Liver (tissue), 9 donors: ENCODE data around the gene DYNC1H1. TPM values are rescaled to one million over a fixed set of nuclear protein-coding genes. Genes with fewer than 3 reads are reported as not detected.

Source experiments
- DNase-seq: peaks from one replicate; pipeline ENCODE4 v3.0.0-alpha.2; 2017; ENCODE audit warnings: low spot score
- H3K27ac ChIP-seq, 2 donors: one replicate each; pipeline ENCODE4 v1.7.0; 2013; ENCODE audit warnings: inconsistent platforms in 2 of 2, low read length in 2 of 2, control low read depth in 1 of 2, low read depth in 1 of 2, mild to moderate bottlenecking in 1 of 2
- H3K27me3 ChIP-seq, 4 donors: one replicate each; pipeline versions ENCODE4 v1.6.1 to v1.7.0; 2013; ENCODE audit warnings: low read length in 3 of 4, inconsistent platforms in 1 of 4, mild to moderate bottlenecking in 1 of 4, moderate library complexity in 1 of 4; ENCODE audit not compliant: control insufficient read depth in 4 of 4, insufficient read depth in 4 of 4
- H3K36me3 ChIP-seq, 4 donors: one replicate each; pipeline versions ENCODE4 v1.6.1 to v1.7.0; 2013; ENCODE audit warnings: low read length in 3 of 4, mild to moderate bottlenecking in 3 of 4, low read depth in 1 of 4, moderate library complexity in 1 of 4; ENCODE audit not compliant: control insufficient read depth in 4 of 4, insufficient read depth in 3 of 4
- H3K4me1 ChIP-seq, 4 donors: one replicate each; pipeline versions ENCODE4 v1.6.1 to v1.7.0; 2013; ENCODE audit warnings: low read length in 3 of 4, mild to moderate bottlenecking in 3 of 4, moderate library complexity in 1 of 4; ENCODE audit not compliant: control insufficient read depth in 4 of 4, insufficient read depth in 4 of 4
- H3K4me3 ChIP-seq, 3 donors: one replicate each; pipeline versions ENCODE4 v1.6.1 to v1.7.0; 2013; ENCODE audit warnings: low read length in 3 of 3, control low read depth in 1 of 3, low read depth in 1 of 3, mild to moderate bottlenecking in 1 of 3
- H3K9ac ChIP-seq, 2 donors: one replicate each; pipeline ENCODE4 v1.7.0; 2013; ENCODE audit warnings: low read length in 2 of 2, mild to moderate bottlenecking in 2 of 2, moderate library complexity in 2 of 2, control low read depth in 1 of 2, low read depth in 1 of 2
- H3K9me3 ChIP-seq, 4 donors: one replicate each; pipeline versions ENCODE4 v1.6.1 to v1.7.0; 2013; ENCODE audit warnings: low read length in 3 of 4; ENCODE audit not compliant: control insufficient read depth in 4 of 4
- HNF4A ChIP-seq, 2 donors: conservative IDR thresholded peaks; 2 replicates each; pipeline ENCODE4 v1.6.1; 2016; ENCODE audit warnings: antibody characterized with exemption in 2 of 2, mild to moderate bottlenecking in 2 of 2
- HNF4G ChIP-seq: IDR thresholded peaks from 2 replicates; pipeline ENCODE4 v1.6.1; 2016; ENCODE audit warnings: antibody characterized with exemption
- RAD21 ChIP-seq, 2 donors: IDR thresholded peaks; 2 replicates each; pipeline ENCODE4 v1.6.1; 2016; ENCODE audit warnings: antibody characterized with exemption in 2 of 2, mild to moderate bottlenecking in 2 of 2
- RXRA ChIP-seq, 2 donors: IDR thresholded peaks; 2 replicates each; pipeline ENCODE4 v1.6.1; 2017 to 2018; ENCODE audit warnings: antibody characterized with exemption in 2 of 2, mild to moderate bottlenecking in 1 of 2
- TAF1 ChIP-seq: conservative IDR thresholded peaks from 2 replicates; pipeline ENCODE4 v1.6.1; 2016; ENCODE audit warnings: antibody characterized with exemption, mild to moderate bottlenecking
- YY1 ChIP-seq: IDR thresholded peaks from 2 replicates; pipeline ENCODE4 v1.6.1; 2016; ENCODE audit warnings: antibody characterized with exemption, mild to moderate bottlenecking
- ZBTB33 ChIP-seq: IDR thresholded peaks from 2 replicates; pipeline ENCODE4 v1.6.1; 2016; ENCODE audit warnings: antibody characterized with exemption
- WGBS: extraction: QIAGEN DNeasy Blood & Tissue Kit; methylation state at CpG from one replicate; pipeline ENCODE4 v1.1.7; 2013; 5-methylcytosine and 5-hydroxymethylcytosine counted together
- polyA plus RNA-seq, 2 donors: library from polyadenylated mRNA; stranded (reverse) in 1 of 2; unstranded in 1 of 2; fragments of 200-250 nt in 1 of 2; fragments of >200 nt in 1 of 2; fragmentation: Nextera tagmentation in 1 of 2; extraction: Ambion mirVana in 1 of 2; gene quantifications; one replicate each; pipeline versions ENCODE4 v1.2.1 to v1.2.3, GENCODE V29; 2013 to 2015
- total RNA-seq, 2 donors: library from RNA; depleted of rRNA; stranded (reverse); fragments of >200 nt; gene quantifications; one replicate each; pipeline ENCODE4 v1.2.3, GENCODE V29; 2014
- TF ChIP-seq, protein P1 (sequence below): fragments of 150-350 bp; IDR thresholded peaks from 2 replicates; pipeline ENCODE4 v1.5.1; 2017; ENCODE audit warnings: improper control_type of control experiment, low read depth, low read length; ENCODE audit not compliant: missing input control
- donor health status: healthy.
- donor health status: healthy.
- donor health status: healthy.
- donor health status: healthy.
- donor health status: healthy.

The DYNC1H1 gene
- total and polyA plus RNA-seq, 4 donors: 50.3 to 201 (median 82.6) TPM

GRCh38 chr14:101959277-101959676 lies 5.1 kb upstream of the DYNC1H1 start:
- TF ChIP-seq TAF1 (no peak), ZBTB33 (no peak), RXRA (IDR thresholded peaks at IDR 0.05) (no peak)
- Histone ChIP-seq H3K4me3 (no peak overlapping the region), H3K27ac (no peak overlapping the region), H3K4me1 (peaks cover 2 to 8% (median 4%) of the 10 kb centered on the region in 4 donors), H3K9ac (no peak overlapping the region), H3K9me3 (no peaks in the 10 kb centered on the region), H3K27me3 (no peaks in the 10 kb centered on the region), H3K36me3 (no peaks in the 10 kb centered on the region)
- 87% methylated on average over 2 of the region's 2 CpGs for WGBS
- no peak for DNase-seq

DNA sequence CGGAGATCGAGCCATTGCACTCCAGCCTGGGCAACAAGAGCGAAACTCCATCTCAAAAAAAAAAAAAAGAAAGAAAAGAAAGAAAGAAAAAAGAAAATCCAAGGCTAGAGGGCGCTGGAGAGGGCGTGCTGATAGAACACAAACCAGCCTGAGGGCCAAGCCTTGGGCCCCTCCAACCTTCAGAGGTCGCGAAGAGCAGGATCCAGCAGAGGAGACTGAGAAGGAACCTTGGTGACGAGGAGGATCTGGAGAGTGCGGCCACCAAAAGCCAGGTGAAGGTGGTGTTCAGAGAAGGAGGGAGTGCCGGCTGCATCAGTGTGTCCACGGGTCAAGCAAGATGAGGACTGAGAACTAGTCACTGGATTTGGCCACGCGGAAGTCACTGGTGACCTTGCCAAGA lies 4.1 kb upstream of the DYNC1H1 start:
- TF ChIP-seq, protein P1, sequence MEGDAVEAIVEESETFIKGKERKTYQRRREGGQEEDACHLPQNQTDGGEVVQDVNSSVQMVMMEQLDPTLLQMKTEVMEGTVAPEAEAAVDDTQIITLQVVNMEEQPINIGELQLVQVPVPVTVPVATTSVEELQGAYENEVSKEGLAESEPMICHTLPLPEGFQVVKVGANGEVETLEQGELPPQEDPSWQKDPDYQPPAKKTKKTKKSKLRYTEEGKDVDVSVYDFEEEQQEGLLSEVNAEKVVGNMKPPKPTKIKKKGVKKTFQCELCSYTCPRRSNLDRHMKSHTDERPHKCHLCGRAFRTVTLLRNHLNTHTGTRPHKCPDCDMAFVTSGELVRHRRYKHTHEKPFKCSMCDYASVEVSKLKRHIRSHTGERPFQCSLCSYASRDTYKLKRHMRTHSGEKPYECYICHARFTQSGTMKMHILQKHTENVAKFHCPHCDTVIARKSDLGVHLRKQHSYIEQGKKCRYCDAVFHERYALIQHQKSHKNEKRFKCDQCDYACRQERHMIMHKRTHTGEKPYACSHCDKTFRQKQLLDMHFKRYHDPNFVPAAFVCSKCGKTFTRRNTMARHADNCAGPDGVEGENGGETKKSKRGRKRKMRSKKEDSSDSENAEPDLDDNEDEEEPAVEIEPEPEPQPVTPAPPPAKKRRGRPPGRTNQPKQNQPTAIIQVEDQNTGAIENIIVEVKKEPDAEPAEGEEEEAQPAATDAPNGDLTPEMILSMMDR: peak; percentile 15
- TF ChIP-seq HNF4A (conservative IDR thresholded peaks at IDR 0.05): no peak
- no peak for DNase-seq
- Histone ChIP-seq H3K4me1 (peaks cover 2 to 8% (median 4%) of the 10 kb centered on the region in 4 donors), H3K36me3 (no peaks in the 10 kb centered on the region), H3K4me3 (no peak overlapping the region), H3K9me3 (no peaks in the 10 kb centered on the region), H3K27ac (no peak overlapping the region), H3K9ac (no peak overlapping the region), H3K27me3 (no peaks in the 10 kb centered on the region)
- WGBS: 53% methylated on average over 13 of the region's 13 CpGs

DNA sequence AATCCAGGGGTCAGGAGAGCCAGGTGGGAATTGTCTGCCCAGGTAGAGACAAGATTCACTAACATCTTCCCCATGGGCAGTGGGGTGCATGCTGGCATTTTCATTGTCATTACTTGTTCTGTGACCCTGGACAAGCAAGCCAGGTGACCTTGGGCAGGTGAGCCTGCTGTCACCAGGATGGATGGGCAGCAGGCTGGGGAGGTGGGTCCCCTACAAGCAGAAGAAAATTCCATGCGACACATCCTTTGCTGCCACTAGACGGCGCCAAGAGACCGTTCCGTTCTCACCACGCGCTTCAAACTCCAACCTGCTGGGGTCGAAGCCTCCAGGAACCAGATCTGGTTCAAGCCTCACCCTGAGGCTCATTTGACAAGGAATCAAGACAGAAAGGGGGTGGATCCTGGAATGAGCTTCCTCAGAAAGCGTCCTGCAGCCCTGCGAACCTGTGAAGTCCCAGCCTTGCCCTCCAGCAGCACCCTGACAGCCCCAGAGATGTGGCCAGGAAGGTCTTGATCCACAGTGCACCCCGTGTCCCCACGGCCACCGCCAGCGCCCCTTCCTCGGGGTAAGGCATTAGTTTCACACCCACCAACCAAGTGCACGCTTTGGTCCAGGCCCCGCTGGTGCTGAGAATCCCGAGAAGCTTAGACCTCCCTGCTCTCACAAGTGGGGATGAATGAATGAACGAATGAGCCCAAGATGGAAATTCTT lies 3.2 kb upstream of the DYNC1H1 start:
- peak; percentile 79 for DNase-seq
- TF ChIP-seq RAD21 (IDR thresholded peaks at IDR 0.05) (peak; percentile 87 to 94), YY1 (no peak), HNF4G (no peak)
- TF ChIP-seq, protein P1: peak; percentile 83
- Histone ChIP-seq H3K4me1 (peaks cover 4 to 17% (median 13%) of the 10 kb centered on the region in 4 donors), H3K27ac (no peak overlapping the region), H3K9ac (no peak overlapping the region), H3K36me3 (no peaks in the 10 kb centered on the region), H3K4me3 (no peak overlapping the region), H3K27me3 (no peaks in the 10 kb centered on the region), H3K9me3 (no peaks in the 10 kb centered on the region)
- WGBS: 31% methylated on average over 19 of the region's 19 CpGs
